Measurements from ENCODE around the gene ABTB2.
A peak's percentile ranks its signal among the peaks of the same experiment; 100 is the strongest.

Gene ABTB2

GRCh38 chr11:34140149-34140548 is 217.7 kb downstream of the ABTB2 start:
- DNase-seq: no peak

GRCh38 chr11:34139346-34139745 is 218.5 kb downstream of the ABTB2 start:
- no peak for DNase-seq

GRCh38 chr11:34136420-34136819 is 221.4 kb downstream of the ABTB2 start:
- DNase-seq: no peak

- no peak for DNase-seq
Measured at GRCh38 chr11:34135439-34135838, 222.4 kb downstream of the ABTB2 start.

GRCh38 chr11:34134765-34135164 is 223.0 kb downstream of the ABTB2 start:
- DNase-seq: no peak

- DNase-seq: no peak
Measured at GRCh38 chr11:34132261-34132965, 225.4 kb downstream of the ABTB2 start.

GRCh38 chr11:34128824-34129223 is 229.0 kb downstream of the ABTB2 start:
- DNase-seq: no peak

GRCh38 chr11:34126959-34127848 is 230.6 kb downstream of the ABTB2 start:
- no peak for DNase-seq

GRCh38 chr11:34124885-34125668 is 232.7 kb downstream of the ABTB2 start:
- no peak for DNase-seq

GRCh38 chr11:34120651-34121050 is 237.2 kb downstream of the ABTB2 start:
- DNase-seq: no peak

- DNase-seq: no peak
Measured at GRCh38 chr11:34114471-34114870, 243.3 kb downstream of the ABTB2 start.

GRCh38 chr11:34114014-34114413 is 243.8 kb downstream of the ABTB2 start:
- DNase-seq: no peak

- DNase-seq: no peak
Measured at GRCh38 chr11:34111722-34112270, 246.0 kb downstream of the ABTB2 start.

GRCh38 chr11:34105957-34106504 is 251.8 kb downstream of the ABTB2 start:
- no peak for DNase-seq

- peak; percentile 99 for DNase-seq
Measured at GRCh38 chr11:34105079-34105956, 252.5 kb downstream of the ABTB2 start, which contains the start of gene NAT10. Gene NAT10, plus strand, starts transcription at chr11:34105629. Its CDS starts 2,597 bp downstream, at chr11:34108226.

GRCh38 chr11:34104680-34105078 is 253.1 kb downstream of the ABTB2 start:
- DNase-seq: no peak
